GM12878 (cell line): ENCODE measurements around the gene IFITM2. TPM values are rescaled to one million over a fixed set of nuclear protein-coding genes. Genes with fewer than 3 reads are reported as not detected.

Experiments
- ATAC-seq: fragments of 200-7000 bp; cut with Tn5 transposase; 3 replicates; pipeline ENCODE4 v1.9.1; 2020; ENCODE audit warnings: mild to moderate bottlenecking, moderate library complexity
- BruUV-seq: library from RNA; stranded (reverse); fragments of 400-500 nt; replicated peaks from 2 replicates; lab custom pipeline; 2021; lab: Mats Ljungman, UMichigan
- CTCF ChIA-PET: fragments of 300-600 bp; sonication (Branson Sonifier 250); formaldehyde crosslinking; extraction: SDS; loops from one replicate; lab custom pipeline; 2021; ENCODE audit warnings: inconsistent platforms; lab: Yijun Ruan, JAX
- POLR2A ChIA-PET: fragments of 350-600 bp; formaldehyde crosslinking; extraction: SDS; loops from one replicate; lab custom pipeline; 2021; ENCODE audit warnings: inconsistent platforms; lab: Charles Lee
- RAD21 ChIA-PET: fragments of 300-600 bp; sonication (Branson Sonifier 250); formaldehyde crosslinking; loops from one replicate; lab custom pipeline; 2023; ENCODE audit warnings: antibody characterized with exemption; ENCODE audit not compliant: unreplicated experiment; lab: Charles Lee
- SMC1A ChIA-PET: fragments of 300-600 bp; sonication (Branson Sonifier 250); formaldehyde crosslinking; loops from one replicate; lab custom pipeline; 2023; ENCODE audit not compliant: unreplicated experiment, uncharacterized antibody; lab: Charles Lee
- DNase-seq: peaks from one replicate; pipeline ENCODE4 v3.0.0-alpha.2; 2011; ENCODE audit warnings: low read depth, low spot score
- FAIRE-seq: peaks from 3 replicates; lab custom pipeline; 2011; peaks lifted over from hg19 to GRCh38; lab: Jason Lieb, UNC
- H2AFZ ChIP-seq: 2 replicates; pipeline ENCODE4 v1.6.0; 2011; ENCODE audit warnings: low read depth, low read length, control low read depth; ENCODE audit not compliant: control insufficient read depth
- H3K27ac ChIP-seq: 2 replicates; pipeline ENCODE4 v1.5.1; 2011; ENCODE audit warnings: control low read depth; ENCODE audit not compliant: control insufficient read depth, insufficient read depth
- H3K27me3 ChIP-seq, 2 experiments: replicated peaks in 1 of 2; 2 replicates each; pipeline versions ENCODE4 v1.6.0 to v1.6.1; 2011; ENCODE audit warnings: low read length in 1 of 2; ENCODE audit not compliant: control insufficient read depth in 2 of 2, insufficient read depth in 2 of 2
- H3K36me3 ChIP-seq, 2 experiments: 2 replicates each; pipeline ENCODE4 v1.5.1; 2011; ENCODE audit warnings: low read length in 1 of 2; ENCODE audit not compliant: control insufficient read depth in 2 of 2, insufficient read depth in 2 of 2
- H3K4me1 ChIP-seq: 2 replicates; pipeline ENCODE4 v1.6.1; 2011; ENCODE audit warnings: mild to moderate bottlenecking, low read length, moderate library complexity, mixed read lengths; ENCODE audit not compliant: control insufficient read depth, insufficient read depth
- H3K4me2 ChIP-seq: 2 replicates; pipeline ENCODE4 v1.6.0; 2011; ENCODE audit warnings: control low read depth; ENCODE audit not compliant: control insufficient read depth, insufficient read depth
- H3K4me3 ChIP-seq: fragments of 200-600 bp; sonication (generic); 2 replicates; pipeline ENCODE4 v1.5.1; 2016
- H3K79me2 ChIP-seq: 2 replicates; pipeline ENCODE4 v1.6.0; 2011; ENCODE audit warnings: low read length; ENCODE audit not compliant: control insufficient read depth, insufficient read depth
- H3K9ac ChIP-seq: 2 replicates; pipeline ENCODE4 v1.8.0; 2011; ENCODE audit warnings: low read length, control low read depth, mixed read lengths; ENCODE audit not compliant: control insufficient read depth, insufficient read depth
- H3K9me3 ChIP-seq: replicated peaks from 3 replicates; pipeline ENCODE4 v1.5.1; 2011; ENCODE audit warnings: mild to moderate bottlenecking, low read length; ENCODE audit not compliant: control insufficient read depth, insufficient read depth
- H4K20me1 ChIP-seq: 2 replicates; pipeline ENCODE4 v1.6.0; 2011; ENCODE audit not compliant: control insufficient read depth, insufficient read depth
- BACH1 ChIP-seq: fragments of 450-650 bp; IDR thresholded peaks from 2 replicates; pipeline ENCODE4 v1.6.1; 2017; ENCODE audit warnings: mild to moderate bottlenecking, borderline replicate concordance
- CBFB ChIP-seq: IDR thresholded peaks from 2 replicates; pipeline ENCODE4 v1.6.1; 2016; ENCODE audit warnings: antibody characterized with exemption, low read depth
- CHD2 ChIP-seq: IDR thresholded peaks from 2 replicates; pipeline ENCODE4 v1.6.1; 2011; ENCODE audit warnings: low read depth, low read length, improper control_type of control experiment, borderline replicate concordance
- DPF2 ChIP-seq: fragments of 450-650 bp; IDR thresholded peaks from 2 replicates; pipeline ENCODE4 v1.6.1; 2017; ENCODE audit warnings: mild to moderate bottlenecking
- EZH2 ChIP-seq: IDR thresholded peaks from 2 replicates; pipeline ENCODE4 v1.6.1; 2012; ENCODE audit warnings: low read depth, mild to moderate bottlenecking, control low read depth, inconsistent platforms, low read length, borderline replicate concordance; ENCODE audit not compliant: control insufficient read depth
- FOXK2 ChIP-seq: fragments of 450-650 bp; IDR thresholded peaks from 2 replicates; pipeline ENCODE4 v1.6.1; 2017; ENCODE audit warnings: mild to moderate bottlenecking, moderate library complexity
- GATAD2B ChIP-seq: fragments of 450-650 bp; conservative IDR thresholded peaks from 2 replicates; pipeline ENCODE4 v1.6.1; 2017; ENCODE audit warnings: low read depth, mild to moderate bottlenecking, moderate library complexity
- KDM1A ChIP-seq: fragments of 200-600 bp; sonication (generic); IDR thresholded peaks from 2 replicates; pipeline ENCODE4 v1.6.1; 2016; ENCODE audit warnings: borderline replicate concordance
- KLF5 ChIP-seq: fragments of 450-650 bp; IDR thresholded peaks from 2 replicates; pipeline ENCODE4 v1.6.1; 2014; ENCODE audit warnings: mild to moderate bottlenecking; ENCODE audit not compliant: partially characterized antibody
- MEF2B ChIP-seq: fragments of 450-650 bp; IDR thresholded peaks from 2 replicates; pipeline ENCODE4 v1.6.1; 2018; ENCODE audit warnings: mild to moderate bottlenecking, moderate library complexity; ENCODE audit not compliant: partially characterized antibody, poor library complexity, severe bottlenecking
- NR2F1 ChIP-seq: fragments of 450-650 bp; conservative IDR thresholded peaks from 2 replicates; pipeline ENCODE4 v1.6.1; 2017; ENCODE audit warnings: mild to moderate bottlenecking
- RAD51 ChIP-seq: fragments of 450-650 bp; IDR thresholded peaks from 2 replicates; pipeline ENCODE4 v1.6.1; 2016; ENCODE audit warnings: moderate library complexity, mild to moderate bottlenecking, inconsistent platforms
- SIN3A ChIP-seq: IDR thresholded peaks from 2 replicates; pipeline ENCODE4 v1.6.1; 2012; ENCODE audit warnings: low read depth, low read length, improper control_type of control experiment
- ZNF207 ChIP-seq: fragments of 450-650 bp; IDR thresholded peaks from 2 replicates; pipeline ENCODE4 v1.6.1; 2014; ENCODE audit warnings: antibody characterized with exemption, mild to moderate bottlenecking, borderline replicate concordance
- ZNF384 ChIP-seq: IDR thresholded peaks from 2 replicates; pipeline ENCODE4 v1.6.1; 2012; ENCODE audit warnings: low read depth, mild to moderate bottlenecking, low read length, improper control_type of control experiment, borderline replicate concordance
- WGBS: methylation state at CpG from one replicate; pipeline ENCODE4 v1.1.6; 2016; ENCODE audit warnings: low lambda C conversion rate; ENCODE audit not compliant: insufficient replicate concordance, insufficient coverage; ENCODE audit errors: missing lambda C conversion rate; 5-methylcytosine and 5-hydroxymethylcytosine counted together
- in situ Hi-C: fragments of 300-500 bp; cut with MboI; formaldehyde crosslinking; loops from 9 replicates; pipeline ENCODE4 v1.14.3; 2018; ENCODE audit warnings: mixed read lengths
- intact Hi-C: fragments of 100-400 bp; cut with micrococcal nuclease; formaldehyde crosslinking; loops from one replicate; pipeline ENCODE4 v1.14.2; 2022; ENCODE audit not compliant: unreplicated experiment
- polyA plus RNA-seq, 11 experiments: library from polyadenylated mRNA; depleted of rRNA in 4 of 11; unstranded in 6 of 11; stranded (reverse) in 5 of 11; fragments of >200 nt; fragmentation: Nextera tagmentation in 4 of 11; fragmentation: Illumina TruSeq in 1 of 11; extraction: Ambion mirVana in 4 of 11; extraction: Trizol in 1 of 11; gene quantifications; 1 replicate in 1 of 11; 2 replicates in 10 of 11; pipeline versions ENCODE4 v1.2.1 to v1.2.3, GENCODE V29; 2011 to 2016; ENCODE audit warnings: inconsistent platforms in 2 of 11, missing spikeins in 2 of 11, low read depth in 1 of 11
- total RNA-seq, 4 experiments: library from RNA; depleted of rRNA in 3 of 4; stranded (reverse); fragments of >200 nt in 3 of 4; fragmentation: Illumina TruSeq in 1 of 4; extraction: Trizol in 1 of 4; gene quantifications; 2 replicates each; pipeline versions ENCODE4 v1.2.1 to v1.2.3, GENCODE V29; 2013 to 2021
- TF ChIP-seq, protein P1 (sequence below): fragments of 450-650 bp; IDR thresholded peaks from 2 replicates; pipeline ENCODE4 v1.6.1; 2017; ENCODE audit warnings: borderline replicate concordance
- TF ChIP-seq, protein P2 (sequence below): IDR thresholded peaks from 2 replicates; pipeline ENCODE4 v1.6.1; 2011; ENCODE audit warnings: borderline replicate concordance, low read depth, mild to moderate bottlenecking, moderate library complexity, low read length; ENCODE audit not compliant: insufficient read depth, poor library complexity, severe bottlenecking
- TF ChIP-seq, protein P3 (sequence below): IDR thresholded peaks from 2 replicates; pipeline ENCODE4 v1.6.1; 2012; ENCODE audit warnings: low read depth, low read length, improper control_type of control experiment

IFITM2 gene
- total and polyA plus RNA-seq, 10 of the 15 experiments (the other 5 are each of a cell fraction or from before 2014, with no cell fraction given): 116 to 3,672 (median 724) TPM

GRCh38 chr11:312092-312816 lies 4.6 kb downstream of the IFITM2 start (continued):
- TF ChIP-seq, protein P1, sequence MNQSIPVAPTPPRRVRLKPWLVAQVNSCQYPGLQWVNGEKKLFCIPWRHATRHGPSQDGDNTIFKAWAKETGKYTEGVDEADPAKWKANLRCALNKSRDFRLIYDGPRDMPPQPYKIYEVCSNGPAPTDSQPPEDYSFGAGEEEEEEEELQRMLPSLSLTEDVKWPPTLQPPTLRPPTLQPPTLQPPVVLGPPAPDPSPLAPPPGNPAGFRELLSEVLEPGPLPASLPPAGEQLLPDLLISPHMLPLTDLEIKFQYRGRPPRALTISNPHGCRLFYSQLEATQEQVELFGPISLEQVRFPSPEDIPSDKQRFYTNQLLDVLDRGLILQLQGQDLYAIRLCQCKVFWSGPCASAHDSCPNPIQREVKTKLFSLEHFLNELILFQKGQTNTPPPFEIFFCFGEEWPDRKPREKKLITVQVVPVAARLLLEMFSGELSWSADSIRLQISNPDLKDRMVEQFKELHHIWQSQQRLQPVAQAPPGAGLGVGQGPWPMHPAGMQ: no peak
- TF ChIP-seq NR2F1 (peak; percentile 62), DPF2 (no peak), ZNF384 (peak; percentile 72; the same call in 1 of the 2 replicates)
- TF ChIP-seq, all 136 proteins: peak for 4

DNA sequence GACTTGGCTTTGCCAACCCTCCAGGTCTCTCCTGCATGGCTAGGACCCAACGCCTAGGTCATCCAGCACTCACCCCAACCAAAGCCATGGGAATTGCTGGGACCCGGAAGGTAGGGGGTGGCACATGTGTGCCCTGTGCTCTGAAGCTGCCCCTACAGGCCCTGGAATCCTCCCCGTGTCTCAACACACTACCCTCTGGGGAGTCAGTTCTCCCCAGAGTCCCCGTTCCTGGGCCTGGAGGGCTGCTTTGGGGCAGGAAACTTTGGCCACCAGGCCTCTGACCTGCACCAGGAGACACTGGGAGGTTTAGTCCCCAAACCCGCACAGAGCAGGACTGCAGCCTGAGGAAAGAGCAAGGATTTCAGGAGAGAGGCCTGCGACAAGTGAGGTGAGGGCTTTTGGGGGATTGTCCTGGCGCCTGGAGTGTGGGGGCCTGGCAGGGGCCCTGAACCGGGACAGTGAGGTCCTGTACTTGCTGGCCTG lies 5.7 kb downstream of the IFITM2 start:
- Histone ChIP-seq H3K4me3 (peak overlapping the region; percentile 75), H3K9me3 (no peaks in the 10 kb centered on the region), H3K27me3 (no peaks in the 10 kb centered on the region; a peak in 1 of 4 replicates), H3K4me1 (peaks cover 11% of the 10 kb centered on the region), H3K79me2 (peaks cover 77% of the 10 kb centered on the region), H3K36me3 (peaks cover 2 to 5% of the 10 kb centered on the region in 2 experiments; a peak in 3 of 4 replicates), H3K9ac (peak overlapping the region; percentile 99), H2AFZ (no peak overlapping the region), H4K20me1 (no peaks in the 10 kb centered on the region), H3K27ac (peak overlapping the region; percentile 98), H3K4me2 (peak overlapping the region; percentile 88)
- 5% methylated on average over 8 of the region's 8 CpGs for WGBS
- intact Hi-C loops (loop anchor here (2.0 kb wide), 2 partner anchors 41 to 45 kb away; no protein-coding TSS in a partner anchor), in situ Hi-C loops (no loop called here)
- ATAC-seq: peak; percentile 10
- DNase-seq: no peak
- ChIA-PET RAD21 (interaction anchor here (1.0 to 2.6 kb wide), 9 partner anchors 14 to 76 kb away, joined by 3 to 33 read pairs (median 8); partner anchors contain the start of gene PSMD13), SMC1A (interaction anchor here (1.2 to 2.7 kb wide), 5 partner anchors 16 to 62 kb away, joined by 5 to 19 read pairs (median 9); no protein-coding TSS in a partner anchor), CTCF (interaction anchor here (1.2 to 2.6 kb wide), 6 partner anchors 11 to 135 kb away, joined by 3 to 24 read pairs (median 6); no protein-coding TSS in a partner anchor), POLR2A (interaction anchor here (0.6 to 2.2 kb wide), 7 partner anchors 11 to 468 kb away, joined by 3 to 30 read pairs (median 9); no protein-coding TSS in a partner anchor)
- BruUV-seq: TSS peak; percentile 87
- no peak for FAIRE-seq
- TF ChIP-seq BACH1 (no peak), EZH2 (no peak), GATAD2B (0 out of 2 replicates have a peak, but pooled peaks have one; percentile 34), CBFB (no peak), SIN3A (no peak), RAD51 (no peak), CHD2 (0 out of 2 replicates have a peak, but pooled peaks have one; percentile 40), ZNF207 (no peak), FOXK2 (no peak), KDM1A (no peak), KLF5 (no peak), MEF2B (peak; percentile 89)
- TF ChIP-seq, protein P2, sequence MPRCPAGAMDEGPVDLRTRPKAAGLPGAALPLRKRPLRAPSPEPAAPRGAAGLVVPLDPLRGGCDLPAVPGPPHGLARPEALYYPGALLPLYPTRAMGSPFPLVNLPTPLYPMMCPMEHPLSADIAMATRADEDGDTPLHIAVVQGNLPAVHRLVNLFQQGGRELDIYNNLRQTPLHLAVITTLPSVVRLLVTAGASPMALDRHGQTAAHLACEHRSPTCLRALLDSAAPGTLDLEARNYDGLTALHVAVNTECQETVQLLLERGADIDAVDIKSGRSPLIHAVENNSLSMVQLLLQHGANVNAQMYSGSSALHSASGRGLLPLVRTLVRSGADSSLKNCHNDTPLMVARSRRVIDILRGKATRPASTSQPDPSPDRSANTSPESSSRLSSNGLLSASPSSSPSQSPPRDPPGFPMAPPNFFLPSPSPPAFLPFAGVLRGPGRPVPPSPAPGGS: no peak
- TF ChIP-seq, protein P3, sequence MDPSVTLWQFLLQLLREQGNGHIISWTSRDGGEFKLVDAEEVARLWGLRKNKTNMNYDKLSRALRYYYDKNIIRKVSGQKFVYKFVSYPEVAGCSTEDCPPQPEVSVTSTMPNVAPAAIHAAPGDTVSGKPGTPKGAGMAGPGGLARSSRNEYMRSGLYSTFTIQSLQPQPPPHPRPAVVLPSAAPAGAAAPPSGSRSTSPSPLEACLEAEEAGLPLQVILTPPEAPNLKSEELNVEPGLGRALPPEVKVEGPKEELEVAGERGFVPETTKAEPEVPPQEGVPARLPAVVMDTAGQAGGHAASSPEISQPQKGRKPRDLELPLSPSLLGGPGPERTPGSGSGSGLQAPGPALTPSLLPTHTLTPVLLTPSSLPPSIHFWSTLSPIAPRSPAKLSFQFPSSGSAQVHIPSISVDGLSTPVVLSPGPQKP: no peak
